Esophagus muscularis mucosa (tissue), 4 donors: Measurements from ENCODE around the gene ZNF423. TPM values are rescaled to one million over a fixed set of nuclear protein-coding genes. Genes with fewer than 3 reads are reported as not detected.

Experiments
- DNase-seq: peaks from one replicate; pipeline ENCODE4 v3.0.0-alpha.2; 2017; ENCODE audit errors: extremely low spot score
- H3K27ac ChIP-seq, 4 donors: fragments of 200-600 bp; sonication (generic); replicated peaks in 1 of 4; 1 replicate in 3 of 4; 2 replicates in 1 of 4; pipeline ENCODE4 v1.5.1; 2016 to 2019; ENCODE audit warnings: mild to moderate bottlenecking in 1 of 4
- H3K27me3 ChIP-seq, 4 donors: fragments of 200-600 bp; sonication (generic); one replicate each; pipeline versions ENCODE4 v1.5.1 to v1.6.0; 2016 to 2019
- H3K36me3 ChIP-seq, 4 donors: fragments of 200-600 bp; sonication (generic); one replicate each; pipeline ENCODE4 v1.5.1; 2016 to 2019
- H3K4me1 ChIP-seq, 4 donors: fragments of 200-600 bp; sonication (generic); one replicate each; pipeline ENCODE4 v1.5.1; 2016 to 2019
- H3K4me3 ChIP-seq, 4 donors: fragments of 200-600 bp; sonication (generic); 1 replicate in 2 of 4; 2 replicates in 2 of 4; pipeline ENCODE4 v1.5.1; 2016 to 2019; ENCODE audit warnings: mild to moderate bottlenecking in 4 of 4, moderate library complexity in 1 of 4
- H3K9me3 ChIP-seq, 4 donors: fragments of 200-600 bp; sonication (generic); 1 replicate in 3 of 4; 2 replicates in 1 of 4; pipeline ENCODE4 v1.5.1; 2016 to 2019
- EP300 ChIP-seq: sonication (generic); formaldehyde crosslinking; IDR thresholded peaks from one replicate; pipeline ENCODE4 v1.6.1; 2017; ENCODE audit warnings: antibody characterized with exemption
- POLR2A ChIP-seq: fragments of 450-650 bp; IDR thresholded peaks from one replicate; pipeline ENCODE4 v1.6.1; 2017; ENCODE audit warnings: antibody characterized with exemption, moderate library complexity, mild to moderate bottlenecking, low read depth
- POLR2AphosphoS5 ChIP-seq, 2 donors: sonication (generic); formaldehyde crosslinking; IDR thresholded peaks; one replicate each; pipeline ENCODE4 v1.6.1; 2017; ENCODE audit warnings: antibody characterized with exemption in 2 of 2
- WGBS: methylation state at CpG from one replicate; pipeline ENCODE4 v1.1.5; 2018; 5-methylcytosine and 5-hydroxymethylcytosine counted together
- intact Hi-C: fragments of 100-400 bp; cut with DNase I; formaldehyde crosslinking; loops from one replicate; pipeline ENCODE4 v1.15.1; 2023
- total RNA-seq, 4 donors: library from RNA; depleted of rRNA; stranded (reverse); fragments of >200 nt; gene quantifications; one replicate each; pipeline versions ENCODE4 v1.1.0 to v1.2.1, GENCODE V29; 2016
- TF ChIP-seq, protein P1 (sequence below), 3 experiments: fragments of 200-600 bp in 2 of 3; fragments of 450-650 bp in 1 of 3; sonication (generic) in 2 of 3; IDR thresholded peaks; one replicate each; pipeline ENCODE4 v1.5.1; 2017 to 2019; ENCODE audit warnings: antibody characterized with exemption in 3 of 3, mild to moderate bottlenecking in 2 of 3, moderate library complexity in 1 of 3

Gene ZNF423
- total RNA-seq, 4 donors from 2014 or later: 8.7 to 22.5 (median 10.3) TPM

DNA sequence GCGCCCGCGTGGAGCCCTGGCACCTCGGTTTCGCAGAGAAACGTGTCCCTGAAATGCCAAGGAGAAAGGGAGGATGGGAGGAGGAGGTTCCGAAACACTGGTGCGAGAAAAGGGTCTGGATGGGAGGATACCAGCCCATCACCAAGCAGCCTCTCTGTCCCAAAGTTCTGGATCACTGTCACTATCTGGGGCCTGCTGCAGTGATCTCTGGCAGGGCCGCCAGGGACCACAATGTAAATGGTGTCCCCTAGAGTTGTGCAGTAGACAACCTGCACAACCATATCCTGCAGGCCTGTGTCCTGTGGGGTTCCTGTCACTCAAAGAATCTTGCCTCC lies 253.0 kb downstream of the ZNF423 start:
- Histone ChIP-seq H3K27me3 (no peaks in the 10 kb centered on the region), H3K4me1 (peaks cover 0 to 10% (median under 1%) of the 10 kb centered on the region in 4 donors), H3K4me3 (no peak overlapping the region), H3K36me3 (no peaks in the 10 kb centered on the region), H3K9me3 (no peaks in the 10 kb centered on the region), H3K27ac (no peak overlapping the region)
- intact Hi-C loops: no loop called here
- DNase-seq: no peak
- WGBS: 89% methylated on average over 9 of the region's 9 CpGs
- TF ChIP-seq EP300 (no peak), POLR2A (no peak), POLR2AphosphoS5 (IDR thresholded peaks at IDR 0.05) (no peak)
- TF ChIP-seq, protein P1, sequence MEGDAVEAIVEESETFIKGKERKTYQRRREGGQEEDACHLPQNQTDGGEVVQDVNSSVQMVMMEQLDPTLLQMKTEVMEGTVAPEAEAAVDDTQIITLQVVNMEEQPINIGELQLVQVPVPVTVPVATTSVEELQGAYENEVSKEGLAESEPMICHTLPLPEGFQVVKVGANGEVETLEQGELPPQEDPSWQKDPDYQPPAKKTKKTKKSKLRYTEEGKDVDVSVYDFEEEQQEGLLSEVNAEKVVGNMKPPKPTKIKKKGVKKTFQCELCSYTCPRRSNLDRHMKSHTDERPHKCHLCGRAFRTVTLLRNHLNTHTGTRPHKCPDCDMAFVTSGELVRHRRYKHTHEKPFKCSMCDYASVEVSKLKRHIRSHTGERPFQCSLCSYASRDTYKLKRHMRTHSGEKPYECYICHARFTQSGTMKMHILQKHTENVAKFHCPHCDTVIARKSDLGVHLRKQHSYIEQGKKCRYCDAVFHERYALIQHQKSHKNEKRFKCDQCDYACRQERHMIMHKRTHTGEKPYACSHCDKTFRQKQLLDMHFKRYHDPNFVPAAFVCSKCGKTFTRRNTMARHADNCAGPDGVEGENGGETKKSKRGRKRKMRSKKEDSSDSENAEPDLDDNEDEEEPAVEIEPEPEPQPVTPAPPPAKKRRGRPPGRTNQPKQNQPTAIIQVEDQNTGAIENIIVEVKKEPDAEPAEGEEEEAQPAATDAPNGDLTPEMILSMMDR (IDR thresholded peaks at IDR 0.05): no peak

DNA sequence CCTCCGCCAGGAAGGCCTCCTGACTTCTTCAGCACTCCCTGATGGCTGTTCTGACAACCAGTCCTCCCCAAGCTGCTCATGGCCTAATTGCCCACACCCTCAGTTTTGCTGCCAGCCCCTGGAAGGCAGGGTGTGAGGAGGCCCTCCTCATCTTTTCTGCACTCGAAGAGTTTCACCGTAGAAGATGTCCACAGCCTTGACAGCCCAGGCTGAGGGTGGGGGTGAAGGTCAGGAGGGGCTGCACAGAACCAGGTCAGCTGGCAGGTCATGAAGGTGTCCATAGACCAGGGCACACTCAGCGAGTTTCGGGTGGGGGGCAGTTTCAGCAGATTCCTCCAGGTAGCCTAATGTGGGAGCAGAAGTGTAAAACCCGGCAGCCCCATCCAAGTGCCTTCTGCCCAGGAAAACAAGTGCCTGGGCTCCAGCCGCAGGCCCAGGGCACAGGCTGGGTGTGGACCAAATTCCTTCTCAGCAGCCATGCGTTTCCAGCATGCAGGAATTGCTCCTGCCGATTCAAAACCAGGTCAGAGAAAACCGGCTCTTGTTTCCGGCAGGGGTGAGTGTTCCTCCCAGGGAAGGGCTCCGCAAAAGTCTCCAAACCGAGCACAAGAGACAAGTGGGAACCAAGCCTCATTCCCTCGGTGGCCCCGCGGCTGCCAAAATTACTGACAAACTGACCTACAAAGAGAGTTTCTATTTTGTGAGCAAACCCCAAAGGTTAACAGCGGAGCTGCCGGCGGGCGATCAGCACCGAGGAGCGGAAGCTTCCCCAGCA lies 253.5 kb downstream of the ZNF423 start:
- no peaks in the 10 kb centered on the region for H3K27me3 ChIP-seq
- no peak for DNase-seq
- intact Hi-C loops: no loop called here
- H3K9me3 ChIP-seq: no peaks in the 10 kb centered on the region
- H3K36me3 ChIP-seq: no peaks in the 10 kb centered on the region
- H3K4me3 ChIP-seq: no peak overlapping the region
- no peak overlapping the region for H3K27ac ChIP-seq
- WGBS: 87% methylated on average over 12 of the region's 22 CpGs
- peaks cover 0 to 12% (median 0%) of the 10 kb centered on the region in 4 donors for H3K4me1 ChIP-seq
- TF ChIP-seq POLR2A: no peak
- no peak for TF ChIP-seq POLR2AphosphoS5 (IDR thresholded peaks at IDR 0.05)
- TF ChIP-seq, protein P1 (IDR thresholded peaks at IDR 0.05): no peak
- TF ChIP-seq EP300: no peak

DNA sequence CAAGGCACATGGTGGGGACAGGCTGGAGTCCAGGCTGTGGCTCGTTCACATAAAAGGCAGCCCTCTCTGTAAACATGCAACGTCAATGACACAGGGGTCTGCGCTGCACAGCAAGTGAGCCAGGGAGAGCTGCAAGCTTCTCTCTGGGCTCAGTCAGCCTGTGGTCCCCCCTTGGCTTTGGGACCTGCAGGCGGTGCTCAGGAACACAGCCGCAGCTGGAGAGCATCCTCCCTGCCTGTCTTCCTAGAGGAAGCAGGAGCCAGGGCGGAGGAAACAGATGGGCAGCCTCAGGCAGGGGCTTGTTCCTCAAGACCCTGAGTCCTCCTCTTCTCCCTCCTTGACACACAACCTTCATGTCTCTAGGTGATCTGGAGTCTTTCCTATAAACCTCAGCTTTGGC lies 254.3 kb downstream of the ZNF423 start:
- H3K4me3 ChIP-seq: no peak overlapping the region
- H3K27me3 ChIP-seq: no peaks in the 10 kb centered on the region
- no peak for DNase-seq
- H3K36me3 ChIP-seq: no peaks in the 10 kb centered on the region
- 83% methylated on average over 4 of the region's 6 CpGs for WGBS
- no peak for TF ChIP-seq POLR2AphosphoS5 (IDR thresholded peaks at IDR 0.05)
- TF ChIP-seq, protein P1 (IDR thresholded peaks at IDR 0.05): no peak
- intact Hi-C loops: no loop called here
- no peaks in the 10 kb centered on the region for H3K9me3 ChIP-seq
- no peak overlapping the region for H3K27ac ChIP-seq
- H3K4me1 ChIP-seq: peaks cover 3 to 17% (median 5%) of the 10 kb centered on the region in 4 donors

DNA sequence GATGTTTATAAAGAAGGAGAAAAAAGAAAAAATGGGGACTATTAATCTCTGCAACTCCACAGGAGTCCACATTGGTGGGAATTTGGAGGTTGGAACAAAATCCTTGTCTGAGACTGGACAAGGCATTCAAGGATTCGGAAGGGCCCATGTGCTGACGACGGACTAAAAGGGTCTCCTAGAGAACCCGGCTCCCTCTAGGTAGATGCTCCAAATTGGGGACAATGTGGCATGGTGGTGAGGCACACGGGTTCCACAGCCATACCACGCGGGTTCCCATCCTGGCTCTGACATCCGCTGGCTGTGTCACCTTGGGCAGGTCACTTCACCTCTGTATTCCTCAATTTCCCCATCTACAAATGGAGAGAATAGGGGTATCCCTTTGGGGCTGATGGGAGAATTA lies 254.9 kb downstream of the ZNF423 start:
- no peak for DNase-seq
- Histone ChIP-seq H3K4me3 (no peak overlapping the region), H3K4me1 (peaks cover 3 to 23% (median 10%) of the 10 kb centered on the region in 4 donors), H3K27ac (no peak overlapping the region), H3K27me3 (no peaks in the 10 kb centered on the region), H3K9me3 (no peaks in the 10 kb centered on the region), H3K36me3 (no peaks in the 10 kb centered on the region)
- WGBS: 95% methylated on average over 8 of the region's 8 CpGs
- TF ChIP-seq, protein P1 (IDR thresholded peaks at IDR 0.05): no peak
- no peak for TF ChIP-seq POLR2AphosphoS5 (IDR thresholded peaks at IDR 0.05)
- TF ChIP-seq POLR2A: no peak
- no peak for TF ChIP-seq EP300
- intact Hi-C loops: no loop called here

DNA sequence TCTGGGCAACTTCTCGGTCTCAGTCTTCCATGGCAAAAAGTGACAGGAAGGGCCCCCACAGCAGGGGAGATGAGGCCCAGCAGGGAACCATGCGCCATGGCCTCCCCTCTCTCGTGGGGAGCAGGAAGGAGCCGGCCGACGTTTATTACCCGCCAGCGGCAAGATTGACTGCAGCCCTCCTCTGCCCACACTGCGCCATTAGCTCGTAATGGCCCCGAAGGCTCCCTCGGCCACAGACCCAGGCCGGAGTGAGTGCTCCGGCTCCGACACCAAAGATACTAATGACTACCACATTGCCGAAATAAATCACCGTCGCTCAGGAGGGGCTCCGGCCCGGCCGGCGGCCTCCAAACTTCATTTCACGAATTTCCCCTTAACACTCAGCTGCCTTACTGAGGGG lies 255.4 kb downstream of the ZNF423 start:
- Histone ChIP-seq H3K4me1 (peaks cover 3 to 28% (median 14%) of the 10 kb centered on the region in 4 donors), H3K36me3 (no peaks in the 10 kb centered on the region), H3K9me3 (no peaks in the 10 kb centered on the region), H3K27ac (no peak overlapping the region), H3K27me3 (no peaks in the 10 kb centered on the region), H3K4me3 (no peak overlapping the region)
- TF ChIP-seq POLR2AphosphoS5 (IDR thresholded peaks at IDR 0.05): no peak
- 84% methylated on average over 20 of the region's 23 CpGs for WGBS
- intact Hi-C loops: no loop called here
- no peak for DNase-seq
